CD4-positive, alpha-beta T cell treated with Interleukin-4 for 4 hours (primary cell): Measurements from ENCODE around the gene NLRC3.
A peak's percentile ranks its signal among the peaks of the same experiment; 100 is the strongest.
"Not testable (repeated sequence)": the region's sequence is repeated elsewhere in the genome, so short reads cannot be mapped to it uniquely, and the experiment has no call there.

ENCODE experiments used
- DNase-seq: peaks from one replicate; pipeline ENCODE4 v3.0.0-alpha.2; 2020

NLRC3 gene

GRCh38 chr16:3509470-3509928 lies 67.7 kb downstream of the NLRC3 start:
- peak; percentile 87 for DNase-seq

GRCh38 chr16:3508736-3509135 lies 68.5 kb downstream of the NLRC3 start:
- peak; percentile 30 for DNase-seq

DNA sequence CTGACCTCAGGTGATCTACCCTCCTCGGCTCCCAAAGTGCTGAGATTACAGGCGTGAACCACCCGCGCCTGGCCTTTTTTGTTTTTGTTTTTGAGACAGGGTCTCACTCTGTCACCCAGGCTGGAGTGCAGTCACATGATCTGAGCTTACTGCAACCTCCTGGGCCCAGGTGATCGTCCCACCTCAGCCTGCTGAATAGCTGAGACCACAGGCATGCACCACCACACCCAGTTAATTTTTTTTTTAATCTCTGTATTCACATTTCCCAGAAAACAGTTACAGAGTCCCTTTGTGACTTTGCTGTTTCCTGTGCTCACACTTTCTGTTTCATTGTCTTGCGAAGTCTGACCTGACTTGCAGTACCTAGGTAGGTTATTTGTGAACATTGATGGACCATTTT lies 73.7 kb downstream of the NLRC3 start:
- peak; percentile 89 for DNase-seq

- DNase-seq = no peak
These were observed 75.3 kb downstream of the NLRC3 start for GRCh38 chr16:3501783-3502400.

DNA sequence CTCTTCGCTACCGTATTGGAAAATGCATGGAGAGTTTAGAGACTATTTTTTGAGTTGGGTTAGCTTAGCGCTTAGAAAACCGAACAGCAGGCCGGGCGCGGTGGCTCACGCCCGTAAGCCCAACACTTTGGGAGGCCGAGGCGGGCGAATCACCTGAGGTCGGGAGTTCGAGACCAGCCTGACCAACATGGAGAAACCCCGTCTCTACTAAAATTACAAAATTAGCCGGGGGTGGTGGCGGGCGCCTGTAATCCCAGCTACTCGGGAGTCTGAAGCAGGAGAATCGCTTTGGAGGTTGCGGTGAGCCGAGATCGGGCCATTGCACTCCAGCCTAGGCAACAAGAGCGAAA lies 75.8 kb downstream of the NLRC3 start:
- not testable (repeated sequence) for DNase-seq

- DNase-seq = no peak
These were observed 78.2 kb downstream of the NLRC3 start for GRCh38 chr16:3498988-3499387.

DNA sequence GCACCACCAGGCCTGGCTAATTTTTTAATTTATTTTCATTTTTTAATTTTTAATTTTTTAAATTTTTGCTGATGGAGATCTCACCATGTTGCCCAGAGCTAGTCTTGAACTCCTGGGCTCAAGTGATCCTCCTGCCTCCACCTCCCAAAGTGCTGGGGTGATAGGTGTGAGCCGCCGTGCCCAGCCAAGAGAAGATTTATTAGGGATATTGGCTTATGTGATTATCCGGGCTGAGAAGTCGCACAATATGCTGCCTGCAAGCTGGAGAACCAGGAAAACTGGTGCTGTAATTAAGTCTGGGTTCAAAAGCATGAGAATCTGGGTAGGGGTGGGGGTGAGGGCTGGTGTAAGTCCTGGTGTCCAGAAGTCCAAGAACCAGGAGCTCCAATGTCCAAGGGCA lies 79.4 kb downstream of the NLRC3 start:
- no peak for DNase-seq

- DNase-seq = no peak
These were observed 80.8 kb downstream of the NLRC3 start for GRCh38 chr16:3496386-3496785.

GRCh38 chr16:3495176-3495575 lies 82.0 kb downstream of the NLRC3 start, which contains the start of gene C16orf90:
Gene C16orf90, minus strand, starts transcription at chr16:3495489. Its CDS starts 68 bp downstream, at chr16:3495421.
- DNase-seq = no peak

- no peak for DNase-seq
These were observed 82.7 kb downstream of the NLRC3 start for GRCh38 chr16:3494386-3494973.

- no peak for DNase-seq
These were observed 84.8 kb downstream of the NLRC3 start for GRCh38 chr16:3492356-3492755.

DNA sequence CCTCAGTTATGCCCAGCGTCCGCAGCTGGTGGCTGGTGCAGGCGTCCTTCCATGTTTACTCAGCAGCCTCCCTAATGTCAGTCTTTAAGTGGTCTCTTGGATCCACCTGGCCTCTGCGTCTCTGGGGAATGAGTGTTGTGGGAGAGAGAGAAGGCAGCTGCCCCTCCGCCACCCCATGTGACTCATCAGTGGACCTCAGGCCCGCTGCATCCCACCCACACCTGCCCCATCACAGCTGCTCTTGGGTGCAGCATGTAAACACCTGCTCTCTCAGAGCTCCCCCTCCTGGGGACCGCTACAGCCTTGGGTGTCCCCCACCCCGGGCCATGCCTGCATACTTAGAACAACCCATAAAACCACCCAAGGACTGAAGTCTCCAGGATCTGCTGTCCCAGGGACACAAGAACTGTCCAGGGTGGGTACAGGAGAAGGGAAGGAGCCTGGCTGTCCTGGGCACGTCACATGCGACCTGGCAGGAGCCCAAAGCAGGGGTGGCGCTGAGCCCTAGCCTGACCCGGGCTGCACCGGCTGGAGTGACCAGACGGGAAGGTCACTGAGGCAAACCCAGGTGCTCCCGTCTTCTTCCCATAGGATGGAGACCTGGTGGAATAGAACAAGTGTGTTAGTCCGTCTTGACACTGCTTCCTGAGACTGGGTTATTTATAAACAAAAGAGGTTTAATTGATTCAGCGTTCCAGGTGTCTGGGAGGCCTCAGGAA lies 86.1 kb downstream of the NLRC3 start:
- DNase-seq = no peak
